SK-N-SH (cell line): ENCODE data around the gene HERC4. TPM values are rescaled to one million over a fixed set of nuclear protein-coding genes. Genes with fewer than 3 reads are reported as not detected.
"Not testable (repeated sequence)": the region's sequence is repeated elsewhere in the genome, so short reads cannot be mapped to it uniquely, and the experiment has no call there.

Experiments
- CTCF ChIA-PET: fragments of 300-600, 350-600 bp; formaldehyde crosslinking; extraction: SDS; loops from one replicate; lab custom pipeline; 2021; lab: Yijun Ruan, JAX
- POLR2A ChIA-PET: fragments of 350-600 bp; sonication (Branson Sonifier 250); formaldehyde crosslinking; extraction: SDS; loops from one replicate; lab custom pipeline; 2020; ENCODE audit warnings: antibody characterized with exemption, inconsistent platforms; lab: Yijun Ruan, JAX
- DNase-seq: peaks from one replicate; pipeline ENCODE4 v3.0.0; 2012
- H2AFZ ChIP-seq: fragments of 200-600 bp; sonication (generic); 2 replicates; pipeline ENCODE4 v1.8.1; 2016; ENCODE audit warnings: antibody characterized with exemption, mild to moderate bottlenecking, low read depth
- H3F3A ChIP-seq: fragments of 200-600 bp; sonication (generic); replicated peaks from 2 replicates; pipeline ENCODE3; 2016; ENCODE audit warnings: antibody characterized with exemption, mild to moderate bottlenecking; ENCODE audit not compliant: insufficient read depth
- H3K27ac ChIP-seq, 2 experiments: fragments of 200-500 bp in 1 of 2; fragments of 200-600 bp in 1 of 2; sonication (Bioruptor generic) in 1 of 2; sonication (generic), shearing (Covaris generic) in 1 of 2; 2 replicates each; pipeline versions ENCODE4 v1.5.1 to v1.6.1; 2014 to 2016; ENCODE audit warnings: low read depth in 2 of 2, inconsistent platforms in 1 of 2, low read length in 1 of 2, mild to moderate bottlenecking in 1 of 2, mixed read lengths in 1 of 2
- H3K27me3 ChIP-seq: fragments of 200-600 bp; sonication (generic), shearing (Covaris generic); 2 replicates; pipeline ENCODE4 v1.6.1; 2016; ENCODE audit warnings: mixed run types; ENCODE audit not compliant: insufficient read depth
- H3K36me3 ChIP-seq, 2 experiments: fragments of 200-500 bp in 1 of 2; fragments of 200-600 bp in 1 of 2; sonication (Bioruptor generic) in 1 of 2; sonication (generic) in 1 of 2; replicated peaks in 1 of 2; 2 replicates each; pipeline versions ENCODE3 to v1.5.1; 2014 to 2016; ENCODE audit warnings: low read length in 1 of 2, mild to moderate bottlenecking in 1 of 2; ENCODE audit not compliant: insufficient read depth in 2 of 2, control insufficient read depth in 1 of 2
- H3K4me1 ChIP-seq, 2 experiments: fragments of 200-500 bp in 1 of 2; fragments of 200-600 bp in 1 of 2; sonication (Bioruptor generic) in 1 of 2; sonication (generic), shearing (Covaris generic) in 1 of 2; 2 replicates each; pipeline versions ENCODE4 v1.5.1 to v1.6.1; 2014 to 2016; ENCODE audit warnings: low read depth in 1 of 2, low read length in 1 of 2, mixed run types in 1 of 2; ENCODE audit not compliant: insufficient read depth in 2 of 2, control insufficient read depth in 1 of 2
- H3K4me2 ChIP-seq: fragments of 200-600 bp; sonication (generic), shearing (Covaris generic); 2 replicates; pipeline ENCODE4 v1.6.1; 2017; ENCODE audit warnings: mixed run types
- H3K4me3 ChIP-seq, 2 experiments: fragments of 200-500 bp in 1 of 2; fragments of 200-600 bp in 1 of 2; sonication (Bioruptor generic) in 1 of 2; sonication (generic), shearing (Covaris generic) in 1 of 2; 2 replicates each; pipeline versions ENCODE4 v1.5.1 to v1.8.1; 2014 to 2016; ENCODE audit warnings: low read depth in 2 of 2, inconsistent platforms in 1 of 2, low read length in 1 of 2, mild to moderate bottlenecking in 1 of 2, mixed read lengths in 1 of 2, moderate library complexity in 1 of 2
- H3K79me2 ChIP-seq: fragments of 200-600 bp; sonication (generic); 2 replicates; pipeline ENCODE4 v1.8.1; 2017; ENCODE audit warnings: mild to moderate bottlenecking; ENCODE audit not compliant: insufficient read depth
- H3K9ac ChIP-seq: fragments of 200-600 bp; sonication (generic); 2 replicates; pipeline ENCODE4 v1.6.1; 2017; ENCODE audit warnings: mixed run types
- H3K9me2 ChIP-seq: fragments of 200-600 bp; sonication (generic); 2 replicates; pipeline ENCODE4 v1.6.1; 2017; ENCODE audit warnings: mixed run types
- H3K9me3 ChIP-seq: fragments of 200-600 bp; sonication (generic); 2 replicates; pipeline ENCODE4 v1.6.1; 2017; ENCODE audit warnings: mixed run types, mild to moderate bottlenecking, moderate library complexity
- H4K20me1 ChIP-seq: fragments of 200-600 bp; sonication (generic); 2 replicates; pipeline ENCODE4 v1.6.1; 2017; ENCODE audit warnings: mild to moderate bottlenecking, mixed run types; ENCODE audit not compliant: insufficient read depth
- ELF1 ChIP-seq: IDR thresholded peaks from 2 replicates; pipeline ENCODE4 v1.4.0; 2012
- EP300 ChIP-seq, 2 experiments: IDR thresholded peaks; 2 replicates each; pipeline versions ENCODE4 v1.4.0 to v1.6.1; 2012; ENCODE audit warnings: borderline replicate concordance in 1 of 2, low read depth in 1 of 2, low read length in 1 of 2
- FOXJ3 ChIP-seq: sonication (generic); formaldehyde crosslinking; IDR thresholded peaks from 2 replicates; pipeline ENCODE4 v1.5.1; 2020; ENCODE audit warnings: mild to moderate bottlenecking, missing genetic modification reagents
- GATA2 ChIP-seq: sonication (generic); formaldehyde crosslinking; IDR thresholded peaks from 2 replicates; pipeline ENCODE4 v1.5.0; 2020; ENCODE audit warnings: mild to moderate bottlenecking, missing genetic modification reagents
- MAX ChIP-seq: IDR thresholded peaks from 2 replicates; pipeline ENCODE4 v1.4.0; 2012; ENCODE audit warnings: low read depth
- NFIC ChIP-seq: IDR thresholded peaks from 2 replicates; pipeline ENCODE4 v1.4.0; 2012; ENCODE audit warnings: borderline replicate concordance
- PBX3 ChIP-seq: IDR thresholded peaks from 2 replicates; pipeline ENCODE4; 2012
- POLR2AphosphoS5 ChIP-seq: IDR thresholded peaks from 2 replicates; pipeline ENCODE4 v1.6.1; 2012; ENCODE audit warnings: low read depth, low read length
- REST ChIP-seq: IDR thresholded peaks from 2 replicates; pipeline ENCODE4 v1.6.1; 2012; ENCODE audit warnings: mild to moderate bottlenecking, low read depth, low read length, moderate library complexity
- SMC3 ChIP-seq: IDR thresholded peaks from 2 replicates; pipeline ENCODE4 v1.6.1; 2012; ENCODE audit warnings: low read depth, low read length, improper control_type of control experiment
- YY1 ChIP-seq: IDR thresholded peaks from 2 replicates; pipeline ENCODE4 v1.4.0; 2012; ENCODE audit warnings: low read depth, mild to moderate bottlenecking
- WGBS: methylation state at CpG from one replicate; pipeline ENCODE4 v1.1.6; 2017; ENCODE audit warnings: low lambda C conversion rate; 5-methylcytosine and 5-hydroxymethylcytosine counted together
- polyA plus RNA-seq, 3 experiments: library from polyadenylated mRNA; depleted of rRNA; stranded (reverse); fragments of >200 nt; gene quantifications; 2 replicates each; pipeline ENCODE4 v1.2.3, GENCODE V29; 2012
- TF ChIP-seq, protein P1 (sequence below): fragments of 150-350 bp; IDR thresholded peaks from 2 replicates; pipeline ENCODE4 v1.6.1; 2016; ENCODE audit warnings: mild to moderate bottlenecking, low read depth, low read length
- TF ChIP-seq, protein P2 (sequence below): IDR thresholded peaks from 2 replicates; pipeline ENCODE4 v1.4.0; 2012; ENCODE audit warnings: low read depth, borderline replicate concordance

Gene HERC4
- polyA plus RNA-seq, 1 of the 3 experiments (the other 2 are of a cell fraction): 16.2 TPM

GRCh38 chr10:67883710-67884312 lies 191.3 kb downstream of the HERC4 start (continued):
- no peak for TF ChIP-seq FOXJ3 (CRISPR knock-in tag)

DNA sequence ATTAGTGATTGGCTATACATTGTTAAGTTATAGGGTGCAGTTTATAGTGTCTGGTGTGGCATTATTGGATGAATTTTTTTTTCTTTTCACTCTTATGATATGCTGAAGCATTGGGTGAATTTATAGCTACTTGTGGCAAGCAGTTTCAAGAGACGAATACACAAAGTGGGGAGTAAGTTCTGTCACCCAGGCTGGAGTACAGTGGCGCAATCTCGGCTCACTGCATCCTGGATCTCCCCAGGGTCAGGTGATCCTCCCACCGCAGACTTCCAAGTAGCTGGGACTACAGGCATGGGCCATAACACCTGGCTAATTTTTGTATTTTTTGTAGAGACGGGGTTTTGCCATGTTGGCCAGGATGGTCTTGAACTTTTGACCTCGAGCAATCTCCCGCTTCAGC lies 196.9 kb downstream of the HERC4 start:
- H3K4me3 ChIP-seq: no peak overlapping the region
- H3K79me2 ChIP-seq: no peaks in the 10 kb centered on the region
- no peak for DNase-seq
- no peaks in the 10 kb centered on the region for H3F3A ChIP-seq
- no peaks in the 10 kb centered on the region for H3K9me2 ChIP-seq
- no peak overlapping the region for H3K4me2 ChIP-seq
- H3K27ac ChIP-seq: no peak overlapping the region
- 94% methylated on average over 7 of the region's 7 CpGs for WGBS
- TF ChIP-seq NFIC: no peak
- no peak for TF ChIP-seq REST
- TF ChIP-seq SMC3: no peak
- TF ChIP-seq, protein P1, sequence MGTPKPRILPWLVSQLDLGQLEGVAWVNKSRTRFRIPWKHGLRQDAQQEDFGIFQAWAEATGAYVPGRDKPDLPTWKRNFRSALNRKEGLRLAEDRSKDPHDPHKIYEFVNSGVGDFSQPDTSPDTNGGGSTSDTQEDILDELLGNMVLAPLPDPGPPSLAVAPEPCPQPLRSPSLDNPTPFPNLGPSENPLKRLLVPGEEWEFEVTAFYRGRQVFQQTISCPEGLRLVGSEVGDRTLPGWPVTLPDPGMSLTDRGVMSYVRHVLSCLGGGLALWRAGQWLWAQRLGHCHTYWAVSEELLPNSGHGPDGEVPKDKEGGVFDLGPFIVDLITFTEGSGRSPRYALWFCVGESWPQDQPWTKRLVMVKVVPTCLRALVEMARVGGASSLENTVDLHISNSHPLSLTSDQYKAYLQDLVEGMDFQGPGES: no peak
- no peak for TF ChIP-seq POLR2AphosphoS5
- no peak for TF ChIP-seq YY1
- TF ChIP-seq, protein P2, sequence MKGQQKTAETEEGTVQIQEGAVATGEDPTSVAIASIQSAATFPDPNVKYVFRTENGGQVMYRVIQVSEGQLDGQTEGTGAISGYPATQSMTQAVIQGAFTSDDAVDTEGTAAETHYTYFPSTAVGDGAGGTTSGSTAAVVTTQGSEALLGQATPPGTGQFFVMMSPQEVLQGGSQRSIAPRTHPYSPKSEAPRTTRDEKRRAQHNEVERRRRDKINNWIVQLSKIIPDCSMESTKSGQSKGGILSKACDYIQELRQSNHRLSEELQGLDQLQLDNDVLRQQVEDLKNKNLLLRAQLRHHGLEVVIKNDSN: no peak
- no peak for TF ChIP-seq EP300 (IDR thresholded peaks at IDR 0.05; ENCODE audit: borderline replicate concordance in 1 of 2, low read depth in 1 of 2, low read length in 1 of 2)
- no peak for TF ChIP-seq ELF1
- TF ChIP-seq GATA2 (CRISPR knock-in tag): no peak
- no peak for TF ChIP-seq MAX
- no peak for TF ChIP-seq FOXJ3 (CRISPR knock-in tag)
- TF ChIP-seq PBX3: no peak
- ChIA-PET POLR2A (no interaction called here), CTCF (interaction anchor here (2.7 kb wide), 1 partner anchor 22 kb away, joined by 12 read pairs; no protein-coding TSS in a partner anchor)
- no peaks in the 10 kb centered on the region for H3K4me1 ChIP-seq
- no peaks in the 10 kb centered on the region for H3K9me3 ChIP-seq
- no peaks in the 10 kb centered on the region for H4K20me1 ChIP-seq
- H2AFZ ChIP-seq: no peak overlapping the region
- no peak overlapping the region for H3K9ac ChIP-seq
- no peaks in the 10 kb centered on the region for H3K36me3 ChIP-seq
- H3K27me3 ChIP-seq: no peaks in the 10 kb centered on the region

- H3K4me3 ChIP-seq, H3K9ac ChIP-seq, H3K9me3 ChIP-seq, H3K36me3 ChIP-seq, H2AFZ ChIP-seq, H3K79me2 ChIP-seq, H3K27me3 ChIP-seq, DNase-seq, H3K4me1 ChIP-seq, H3K4me2 ChIP-seq, H3K9me2 ChIP-seq, H4K20me1 ChIP-seq, H3K27ac ChIP-seq, H3F3A ChIP-seq: not testable (repeated sequence)
- 92% methylated on average over 11 of the region's 11 CpGs for WGBS
- ChIA-PET POLR2A (interaction anchor here (0.6 kb wide), 1 partner anchor 21 kb away, joined by 5 read pairs; no protein-coding TSS in a partner anchor), CTCF (interaction anchor here (2.7 kb wide), 1 partner anchor 22 kb away, joined by 12 read pairs; no protein-coding TSS in a partner anchor)
These were observed 197.7 kb downstream of the HERC4 start for GRCh38 chr10:67877421-67877820.
